Ishikawa (cell line): ENCODE results near the gene NF1.

ENCODE experiments used
- CEBPB ChIP-seq: IDR thresholded peaks from 2 replicates; pipeline ENCODE4 v1.6.1; 2012
- CREB1 ChIP-seq: IDR thresholded peaks from 2 replicates; pipeline ENCODE4 v1.6.1; 2012; ENCODE audit warnings: low read depth
- EGR1 ChIP-seq: IDR thresholded peaks from 2 replicates; pipeline ENCODE4 v1.6.1; 2012
- EP300 ChIP-seq: IDR thresholded peaks from 2 replicates; pipeline ENCODE4 v1.6.1; 2012; ENCODE audit warnings: borderline replicate concordance
- FOXM1 ChIP-seq: IDR thresholded peaks from 2 replicates; pipeline ENCODE4 v1.6.1; 2012; ENCODE audit warnings: low read depth, borderline replicate concordance
- MAX ChIP-seq: IDR thresholded peaks from 2 replicates; pipeline ENCODE4 v1.6.1; 2012
- NFIC ChIP-seq: IDR thresholded peaks from 2 replicates; pipeline ENCODE4 v1.6.1; 2012
- RAD21 ChIP-seq: IDR thresholded peaks from 2 replicates; pipeline ENCODE4 v1.6.1; 2012; ENCODE audit warnings: low read depth
- REST ChIP-seq: IDR thresholded peaks from 2 replicates; pipeline ENCODE4 v1.6.1; 2012; ENCODE audit warnings: low read depth, mild to moderate bottlenecking
- TAF1 ChIP-seq: IDR thresholded peaks from 2 replicates; pipeline ENCODE4 v1.6.1; 2012; ENCODE audit warnings: low read depth, mild to moderate bottlenecking
- TCF12 ChIP-seq: IDR thresholded peaks from 2 replicates; pipeline ENCODE4 v1.6.1; 2012; ENCODE audit warnings: low read depth
- TEAD4 ChIP-seq: IDR thresholded peaks from 2 replicates; pipeline ENCODE4 v1.6.1; 2012
- USF1 ChIP-seq: IDR thresholded peaks from 2 replicates; pipeline ENCODE4 v1.6.1; 2012
- YY1 ChIP-seq: IDR thresholded peaks from 2 replicates; pipeline ENCODE4 v1.6.1; 2012; ENCODE audit warnings: low read depth
- ZBTB7A ChIP-seq: IDR thresholded peaks from 2 replicates; pipeline ENCODE4 v1.6.1; 2012; ENCODE audit warnings: low read depth

The NF1 gene

GRCh38 chr17:31291820-31292219 lies 197.0 kb downstream of the NF1 start:
- no peak for TF ChIP-seq CREB1
- no peak for TF ChIP-seq TEAD4
- no peak for TF ChIP-seq RAD21
- TF ChIP-seq REST = no peak
- no peak for TF ChIP-seq EGR1

GRCh38 chr17:31293581-31293980 lies 198.8 kb downstream of the NF1 start:
- TF ChIP-seq TAF1 = no peak
- TF ChIP-seq EP300 = no peak
- no peak for TF ChIP-seq MAX
- TF ChIP-seq REST = no peak
- no peak for TF ChIP-seq EGR1
- TF ChIP-seq YY1 = no peak
- TF ChIP-seq RAD21 = no peak
- no peak for TF ChIP-seq USF1

GRCh38 chr17:31294231-31294630 lies 199.5 kb downstream of the NF1 start:
- TF ChIP-seq CREB1 (no peak), MAX (no peak), EGR1 (no peak), TAF1 (no peak), CEBPB (no peak), EP300 (no peak), REST (no peak), FOXM1 (no peak), RAD21 (no peak), YY1 (no peak), USF1 (no peak), ZBTB7A (no peak), TCF12 (no peak), TEAD4 (no peak), NFIC (no peak)

- TF ChIP-seq EP300 (no peak), TAF1 (no peak), TEAD4 (no peak), EGR1 (no peak), ZBTB7A (no peak), TCF12 (no peak), MAX (no peak), REST (no peak), YY1 (no peak), FOXM1 (no peak), RAD21 (no peak), NFIC (no peak), USF1 (no peak), CEBPB (no peak), CREB1 (no peak)
These were observed 200.2 kb downstream of the NF1 start for GRCh38 chr17:31294820-31295488.
